M059J (cell line): ENCODE data around the gene CLNK. TPM values are rescaled to one million over a fixed set of nuclear protein-coding genes. Genes with fewer than 3 reads are reported as not detected.

Experiments used
- DNase-seq: peaks from one replicate; pipeline ENCODE4 v3.0.0-alpha.2; 2012; ENCODE audit warnings: low read depth
- total RNA-seq: library from RNA; depleted of rRNA; stranded (reverse); fragments of >200 nt; shearing (Covaris generic); gene quantifications from 2 replicates; pipeline ENCODE4 v1.2.3, GENCODE V29; 2014

The CLNK gene
- total RNA-seq, 1 experiment from 2014 or later, result not detected

DNA sequence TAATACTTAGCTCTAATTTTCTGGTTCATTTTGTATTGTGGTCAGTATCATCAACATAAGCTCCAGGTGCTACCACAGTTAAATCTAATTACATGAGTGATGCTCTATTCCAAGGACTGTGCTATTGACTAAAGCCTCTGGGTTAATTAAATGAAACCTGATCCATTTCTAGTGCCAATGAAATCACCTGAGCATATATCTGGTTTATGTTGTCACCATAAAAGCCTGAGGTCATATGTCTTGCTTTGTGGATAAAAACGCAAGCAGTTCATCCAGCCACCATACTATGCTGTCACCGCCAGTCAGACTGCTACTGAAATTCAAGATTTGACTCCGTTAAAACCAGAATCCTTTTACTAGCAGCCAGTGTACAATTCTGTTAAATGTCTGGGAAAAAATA, 163.1 kb downstream of the CLNK start:
- no peak for DNase-seq

DNA sequence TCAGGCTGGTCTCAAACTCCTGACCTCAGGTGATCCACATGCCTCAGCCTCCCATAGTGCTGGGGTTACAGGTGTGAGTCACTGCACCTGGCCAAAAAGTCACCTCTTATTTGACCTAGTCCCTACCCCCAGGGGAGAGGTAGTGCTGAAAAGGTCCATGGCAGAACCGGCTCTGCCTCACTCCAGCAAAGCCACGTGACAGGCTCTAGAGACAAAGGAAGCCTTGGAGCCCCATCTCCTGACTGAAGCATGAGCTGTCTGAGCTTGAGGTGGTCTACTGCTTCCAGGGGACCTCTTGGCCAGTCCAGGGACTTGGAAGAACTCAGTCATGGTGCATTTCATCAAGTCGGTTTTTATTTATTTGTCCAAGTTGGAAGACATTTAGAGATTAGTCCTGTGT, 174.8 kb downstream of the CLNK start:
- DNase-seq, result no peak

- DNase-seq, result no peak
Measured at GRCh38 chr4:10506077-10506476, 178.5 kb downstream of the CLNK start.

DNA sequence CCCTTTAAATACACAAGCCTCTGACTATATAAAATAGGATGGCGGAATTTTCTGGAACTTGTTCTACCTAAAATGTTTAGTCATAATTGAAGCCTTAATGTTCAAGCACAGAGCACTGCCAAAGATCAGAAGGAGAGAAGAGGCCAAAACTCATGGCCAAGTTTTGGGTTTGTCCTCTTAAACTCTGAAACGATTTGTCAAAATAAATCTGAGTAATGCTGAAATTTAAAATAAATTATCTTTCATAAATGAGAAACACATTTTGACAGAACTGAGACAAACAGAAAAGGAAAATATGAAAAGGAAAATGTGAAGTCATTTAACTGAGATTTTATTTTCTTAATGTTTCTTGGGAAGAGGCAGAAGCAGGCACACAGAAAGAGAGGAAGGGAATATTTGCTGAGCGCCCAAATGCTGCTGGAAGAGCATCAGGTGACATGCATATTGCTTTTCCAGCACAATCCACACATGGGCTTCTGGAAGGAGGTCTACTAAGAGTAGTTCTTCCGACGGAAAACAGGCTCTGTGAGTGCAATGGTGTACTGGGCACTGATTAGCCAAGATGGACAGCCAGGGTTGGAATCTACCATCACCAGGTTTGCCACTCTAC, 179.9 kb downstream of the CLNK start:
- DNase-seq, result no peak

- no peak for DNase-seq
Measured at GRCh38 chr4:10502717-10503116, 181.9 kb downstream of the CLNK start.

GRCh38 chr4:10500776-10501175, 183.8 kb downstream of the CLNK start:
- peak; percentile 44 for DNase-seq

- DNase-seq, result no peak
Measured at GRCh38 chr4:10496200-10496599, 188.4 kb downstream of the CLNK start.

- DNase-seq, result no peak
Measured at GRCh38 chr4:10495651-10496050, 188.9 kb downstream of the CLNK start.

- no peak for DNase-seq
Measured at GRCh38 chr4:10492464-10492863, 192.1 kb downstream of the CLNK start.

- DNase-seq, result no peak
Measured at GRCh38 chr4:10491401-10491800, 193.2 kb downstream of the CLNK start.

GRCh38 chr4:10490996-10491395, 193.6 kb downstream of the CLNK start:
- DNase-seq, result no peak

GRCh38 chr4:10482913-10483312, 201.7 kb downstream of the CLNK start:
- DNase-seq, result no peak

DNA sequence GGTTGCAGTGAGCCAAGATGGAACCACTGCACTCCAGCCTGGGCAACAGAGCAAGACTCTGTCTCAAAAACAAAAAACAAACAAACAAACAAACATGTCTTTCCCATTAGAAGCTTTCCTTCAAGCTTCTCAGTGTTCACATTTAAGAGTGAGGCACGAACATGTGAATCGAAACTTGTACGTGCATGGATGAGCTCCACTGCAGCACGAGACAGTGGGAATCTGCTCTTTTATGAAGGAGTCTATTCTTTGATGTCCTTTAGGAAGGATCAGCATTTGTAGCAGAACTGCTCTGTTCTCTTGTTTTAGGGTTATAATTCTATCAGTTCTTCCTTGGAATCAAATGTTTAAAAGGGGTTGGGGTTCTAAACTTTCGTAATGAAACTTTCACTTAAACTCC, 204.0 kb downstream of the CLNK start:
- DNase-seq, result no peak

GRCh38 chr4:10478621-10479020, 205.9 kb downstream of the CLNK start:
- DNase-seq, result no peak

- DNase-seq, result no peak
Measured at GRCh38 chr4:10470505-10470904, 214.1 kb downstream of the CLNK start.

DNA sequence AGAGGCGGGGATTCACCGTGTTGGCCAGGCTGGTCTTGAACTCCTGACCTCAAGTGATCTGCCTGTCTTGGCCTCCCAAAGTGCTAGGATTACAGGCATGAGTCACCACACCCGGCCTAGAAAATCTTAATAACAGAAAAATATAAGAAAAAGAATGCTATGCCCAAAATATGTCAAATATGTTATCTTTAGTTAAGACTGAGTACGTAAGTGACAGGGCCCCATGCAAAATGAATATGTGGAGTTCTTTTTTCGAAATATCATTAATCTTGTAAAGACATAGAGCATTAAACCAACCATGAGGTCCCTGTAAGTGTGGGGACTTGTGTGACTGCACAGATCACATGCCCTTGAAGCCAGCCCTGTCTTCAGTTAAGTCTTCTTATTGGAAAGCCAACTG, 218.4 kb downstream of the CLNK start:
- no peak for DNase-seq

DNA sequence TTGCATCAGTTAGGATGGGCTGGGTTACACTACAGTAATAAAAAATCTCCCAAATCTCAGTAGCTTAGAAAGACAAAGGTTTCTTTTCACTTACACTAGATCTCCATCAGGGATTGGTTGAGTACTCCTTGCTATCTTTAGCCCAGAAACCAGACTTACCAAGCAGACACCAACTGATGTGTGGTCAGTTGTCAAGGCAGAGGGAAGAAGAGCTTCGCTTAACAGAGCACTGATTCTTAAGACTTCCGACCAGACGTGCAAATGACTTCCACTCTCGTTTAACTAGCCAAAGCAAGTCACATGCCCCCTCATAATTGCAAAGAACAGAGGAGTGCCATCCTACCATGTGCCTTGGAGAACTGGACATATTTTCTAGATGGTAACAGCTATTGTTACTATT, 221.7 kb downstream of the CLNK start:
- no peak for DNase-seq

- DNase-seq, result no peak
Measured at GRCh38 chr4:10461850-10462400, 222.6 kb downstream of the CLNK start.

DNA sequence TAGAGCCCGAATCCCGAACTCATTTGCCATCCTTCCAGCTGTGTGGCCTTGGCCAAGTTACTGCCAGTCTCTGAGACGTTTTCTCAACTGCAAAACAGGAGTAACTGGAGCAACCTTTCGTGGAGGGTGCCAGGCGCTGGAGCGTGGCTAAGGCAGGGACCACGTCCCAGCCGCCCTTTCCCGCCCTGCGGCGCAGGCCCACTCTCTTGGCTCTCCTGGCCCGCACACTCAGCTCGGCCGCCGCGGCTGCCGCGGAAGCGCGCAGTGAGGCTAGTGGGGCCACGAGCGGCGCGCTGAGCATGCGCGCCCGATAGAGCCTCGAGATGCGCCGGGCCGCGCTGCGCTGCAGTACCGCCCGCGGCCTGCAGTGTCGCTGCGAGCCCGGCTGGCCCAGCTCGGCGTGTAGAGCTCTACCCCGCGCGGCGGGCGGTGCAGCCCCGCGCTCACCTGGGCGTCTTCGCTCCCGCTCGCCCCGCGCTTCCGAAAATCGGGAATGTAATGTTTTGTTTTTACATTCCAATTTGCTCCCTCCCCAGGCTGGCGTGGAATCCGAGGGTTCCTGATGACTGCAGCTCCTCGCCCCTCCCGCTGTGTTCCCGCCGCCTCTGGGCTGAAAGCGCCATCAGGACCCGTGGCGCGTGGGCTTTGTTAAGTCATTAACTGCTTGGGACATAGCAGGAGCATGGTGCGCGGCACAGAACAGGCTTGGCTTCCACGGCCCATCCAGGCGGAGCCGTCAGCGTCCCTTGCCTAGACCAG, 223.3 kb downstream of the CLNK start:
- no peak for DNase-seq

DNA sequence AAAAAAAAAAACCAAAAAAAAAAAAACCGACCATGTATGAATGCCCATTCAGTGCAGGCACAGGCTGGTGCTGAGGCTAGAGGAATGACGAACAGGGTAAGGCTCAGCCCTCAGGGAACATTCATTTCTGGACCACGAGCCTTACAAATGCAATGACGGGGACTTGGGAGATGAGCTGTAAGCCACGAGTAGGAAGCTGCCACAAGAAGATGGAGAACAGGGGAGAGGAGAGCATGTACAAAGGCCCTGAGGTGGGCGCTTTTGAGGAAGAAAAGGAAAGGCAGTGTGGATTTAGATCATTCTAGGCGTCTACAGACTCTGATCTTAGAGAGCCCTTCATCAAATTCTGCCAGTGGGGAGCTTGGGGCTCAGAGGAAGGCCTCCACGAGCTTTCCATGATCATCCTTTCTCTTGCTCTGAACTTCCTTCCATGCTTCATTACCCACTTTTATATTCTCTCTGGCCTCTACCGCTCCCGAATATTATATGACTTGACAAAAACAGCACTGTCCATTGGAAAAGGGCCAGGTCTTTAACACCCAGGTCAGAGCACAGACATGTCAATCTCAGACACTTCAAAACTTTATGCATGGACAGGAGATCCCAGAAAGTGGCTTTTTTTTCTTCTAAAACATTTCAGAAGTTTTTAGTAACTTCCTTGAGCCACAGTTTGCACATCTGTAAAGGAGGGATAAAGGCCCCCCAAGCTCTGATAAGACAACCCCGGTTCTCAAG, 224.1 kb downstream of the CLNK start:
- DNase-seq, result peak; percentile 12

GRCh38 chr4:10459305-10459704, 225.3 kb downstream of the CLNK start:
- no peak for DNase-seq

GRCh38 chr4:10458177-10458576, 226.4 kb downstream of the CLNK start:
- no peak for DNase-seq
